Thymus (tissue), 11 donors: ENCODE data around the gene PAK3. TPM values are rescaled to one million over a fixed set of nuclear protein-coding genes. Genes with fewer than 3 reads are reported as not detected.

ENCODE experiments used
- DNase-seq, 9 donors: peaks; one replicate each; pipeline ENCODE4 v3.0.0-alpha.2; 2013; ENCODE audit warnings: low spot score in 9 of 9, low read depth in 6 of 9, missing footprints in 1 of 9
- H3K27ac ChIP-seq, 2 donors: one replicate each; pipeline ENCODE4 v1.5.1; 2013; ENCODE audit warnings: control low read depth in 1 of 2, low read depth in 1 of 2, low read length in 1 of 2, mild to moderate bottlenecking in 1 of 2, moderate library complexity in 1 of 2
- H3K27me3 ChIP-seq, 2 donors: one replicate each; pipeline ENCODE4 v1.5.1; 2013; ENCODE audit warnings: low read length in 1 of 2; ENCODE audit not compliant: control insufficient read depth in 2 of 2, insufficient read depth in 1 of 2
- H3K36me3 ChIP-seq, 2 donors: one replicate each; pipeline ENCODE4 v1.5.1; 2013; ENCODE audit warnings: low read length in 1 of 2, mild to moderate bottlenecking in 1 of 2, moderate library complexity in 1 of 2; ENCODE audit not compliant: control insufficient read depth in 2 of 2, insufficient read depth in 2 of 2
- H3K4me1 ChIP-seq, 2 donors: one replicate each; pipeline ENCODE4 v1.5.1; 2013; ENCODE audit warnings: low read length in 2 of 2; ENCODE audit not compliant: control insufficient read depth in 2 of 2, insufficient read depth in 2 of 2
- H3K4me3 ChIP-seq, 2 donors: one replicate each; pipeline ENCODE4 v1.5.1; 2013; ENCODE audit warnings: low read length in 2 of 2, control low read depth in 1 of 2, mild to moderate bottlenecking in 1 of 2
- H3K9me3 ChIP-seq, 2 donors: one replicate each; pipeline ENCODE4 v1.5.1; 2013; ENCODE audit warnings: low read length in 1 of 2, mild to moderate bottlenecking in 1 of 2; ENCODE audit not compliant: control insufficient read depth in 2 of 2, insufficient read depth in 1 of 2
- WGBS: extraction: QIAGEN DNeasy Blood & Tissue Kit; methylation state at CpG from one replicate; pipeline ENCODE4 v1.1.7; 2013; 5-methylcytosine and 5-hydroxymethylcytosine counted together
- polyA plus RNA-seq: library from polyadenylated mRNA; stranded (reverse); fragments of 200-250 nt; gene quantifications from one replicate; pipeline ENCODE4 v1.2.3, GENCODE V29; 2013
- total RNA-seq: library from RNA; stranded (reverse); fragments of 120-200 nt; gene quantifications from one replicate; pipeline ENCODE4 v1.2.4, GENCODE V29; 2013
- donor health status: healthy.

PAK3 gene
- total and polyA plus RNA-seq, 2 donors = 1.0 to 1.4 TPM

- H3K27me3 ChIP-seq = peaks cover 0 to 24% of the 10 kb centered on the region in 2 donors
- WGBS = 20% methylated on average over 5 of the region's 5 CpGs
- H3K9me3 ChIP-seq = no peaks in the 10 kb centered on the region
- H3K4me3 ChIP-seq = no peak overlapping the region
- no peaks in the 10 kb centered on the region for H3K4me1 ChIP-seq
- peak in 3 of 9 donors; percentile 10 to 52 (median 37) for DNase-seq
- H3K36me3 ChIP-seq = no peaks in the 10 kb centered on the region
- H3K27ac ChIP-seq = no peak overlapping the region
Measured at GRCh38 chrX:111100191-111100590, 4.2 kb downstream of the PAK3 start.

GRCh38 chrX:111101580-111101979 lies 5.6 kb downstream of the PAK3 start:
- Histone ChIP-seq H3K27ac (no peak overlapping the region), H3K9me3 (no peaks in the 10 kb centered on the region), H3K4me1 (no peaks in the 10 kb centered on the region), H3K36me3 (no peaks in the 10 kb centered on the region), H3K27me3 (peaks cover 0 to 12% of the 10 kb centered on the region in 2 donors), H3K4me3 (no peak overlapping the region)
- DNase-seq = no peak
- 97% methylated on average over 2 of the region's 2 CpGs for WGBS

- no peaks in the 10 kb centered on the region for H3K9me3 ChIP-seq
- no peaks in the 10 kb centered on the region for H3K36me3 ChIP-seq
- 100% methylated on average over 1 of the region's 1 CpG for WGBS
- peaks cover 0 to 3% of the 10 kb centered on the region in 2 donors for H3K27me3 ChIP-seq
- H3K4me1 ChIP-seq = no peaks in the 10 kb centered on the region
- DNase-seq = no peak
- no peak overlapping the region for H3K27ac ChIP-seq
- no peak overlapping the region for H3K4me3 ChIP-seq
Measured at GRCh38 chrX:111102636-111103035, 6.6 kb downstream of the PAK3 start.

GRCh38 chrX:111103246-111103645 lies 7.3 kb downstream of the PAK3 start:
- DNase-seq = no peak
- H3K36me3 ChIP-seq = no peaks in the 10 kb centered on the region
- H3K4me1 ChIP-seq = no peaks in the 10 kb centered on the region
- no peaks in the 10 kb centered on the region for H3K9me3 ChIP-seq
- no peak overlapping the region for H3K4me3 ChIP-seq
- no peaks in the 10 kb centered on the region for H3K27me3 ChIP-seq
- no peak overlapping the region for H3K27ac ChIP-seq
- 99% methylated on average over 6 of the region's 6 CpGs for WGBS

GRCh38 chrX:111110098-111110775 lies 14.2 kb downstream of the PAK3 start:
- WGBS = 96% methylated on average over 6 of the region's 6 CpGs
- H3K4me1 ChIP-seq = no peaks in the 10 kb centered on the region
- no peaks in the 10 kb centered on the region for H3K36me3 ChIP-seq
- no peak for DNase-seq
- H3K9me3 ChIP-seq = no peaks in the 10 kb centered on the region
- no peak overlapping the region for H3K27ac ChIP-seq
- no peak overlapping the region for H3K4me3 ChIP-seq
- H3K27me3 ChIP-seq = no peaks in the 10 kb centered on the region

- Histone ChIP-seq H3K9me3 (no peaks in the 10 kb centered on the region), H3K36me3 (no peaks in the 10 kb centered on the region), H3K4me1 (no peaks in the 10 kb centered on the region), H3K4me3 (no peak overlapping the region), H3K27me3 (no peaks in the 10 kb centered on the region), H3K27ac (no peak overlapping the region)
- no peak for DNase-seq
- 93% methylated on average over 1 of the region's 1 CpG for WGBS
Measured at GRCh38 chrX:111114806-111115205, 18.8 kb downstream of the PAK3 start.

GRCh38 chrX:111116666-111117065 lies 20.7 kb downstream of the PAK3 start:
- Histone ChIP-seq H3K9me3 (no peaks in the 10 kb centered on the region), H3K36me3 (no peaks in the 10 kb centered on the region), H3K4me1 (no peaks in the 10 kb centered on the region), H3K4me3 (no peak overlapping the region), H3K27ac (no peak overlapping the region), H3K27me3 (no peaks in the 10 kb centered on the region)
- WGBS = 95% methylated on average over 1 of the region's 1 CpG
- DNase-seq = no peak

GRCh38 chrX:111119341-111119740 lies 23.4 kb downstream of the PAK3 start:
- no peaks in the 10 kb centered on the region for H3K4me1 ChIP-seq
- no peaks in the 10 kb centered on the region for H3K27me3 ChIP-seq
- WGBS = 97% methylated on average over 2 of the region's 2 CpGs

GRCh38 chrX:111123125-111123524 lies 27.1 kb downstream of the PAK3 start:
- Histone ChIP-seq H3K9me3 (no peaks in the 10 kb centered on the region), H3K27me3 (no peaks in the 10 kb centered on the region), H3K4me1 (no peaks in the 10 kb centered on the region), H3K27ac (no peak overlapping the region), H3K36me3 (no peaks in the 10 kb centered on the region), H3K4me3 (no peak overlapping the region)
- no peak for DNase-seq
- 75% methylated on average over 6 of the region's 6 CpGs for WGBS

More at GRCh38 chrX:111119341-111119740, 23.4 kb downstream of the PAK3 start:
- Histone ChIP-seq H3K27ac (no peak overlapping the region), H3K36me3 (no peaks in the 10 kb centered on the region), H3K9me3 (no peaks in the 10 kb centered on the region), H3K4me3 (no peak overlapping the region)
- DNase-seq = no peak
